IPS-18a (cell line): ENCODE results near the gene MBD6.

Experiments used
- H3K27ac ChIP-seq: one replicate; pipeline ENCODE4 v1.5.1; 2013; ENCODE audit warnings: low read length
- H3K27me3 ChIP-seq: one replicate; pipeline ENCODE4 v1.6.1; 2013; ENCODE audit warnings: mild to moderate bottlenecking, low read length; ENCODE audit not compliant: control insufficient read depth, insufficient read depth
- H3K36me3 ChIP-seq: one replicate; pipeline ENCODE4 v1.6.1; 2013; ENCODE audit warnings: low read depth, low read length; ENCODE audit not compliant: control insufficient read depth
- H3K4me1 ChIP-seq: one replicate; pipeline ENCODE4 v1.6.1; 2013; ENCODE audit warnings: low read depth, low read length; ENCODE audit not compliant: control insufficient read depth
- H3K4me3 ChIP-seq: one replicate; pipeline ENCODE4 v1.5.1; 2013; ENCODE audit warnings: low read length
- H3K9ac ChIP-seq: one replicate; pipeline ENCODE4 v1.6.1; 2013; ENCODE audit warnings: mild to moderate bottlenecking, low read length, moderate library complexity
- H3K9me3 ChIP-seq: one replicate; pipeline ENCODE4 v1.6.1; 2013; ENCODE audit warnings: low read depth, low read length; ENCODE audit not compliant: control insufficient read depth

Gene MBD6

GRCh38 chr12:57527184-57527583 lies 4.6 kb downstream of the MBD6 start:
- no peak overlapping the region for H3K9ac ChIP-seq
- H3K27me3 ChIP-seq: no peaks in the 10 kb centered on the region
- H3K36me3 ChIP-seq: peaks cover 38% of the 10 kb centered on the region
- H3K9me3 ChIP-seq: no peaks in the 10 kb centered on the region
- peaks cover 8% of the 10 kb centered on the region for H3K4me1 ChIP-seq
- H3K27ac ChIP-seq: no peak overlapping the region
- no peak overlapping the region for H3K4me3 ChIP-seq

- no peak overlapping the region for H3K27ac ChIP-seq
- peaks cover 48% of the 10 kb centered on the region for H3K36me3 ChIP-seq
Measured at GRCh38 chr12:57528176-57528575, 5.6 kb downstream of the MBD6 start.

GRCh38 chr12:57528831-57529555 lies 6.4 kb downstream of the MBD6 start:
- Histone ChIP-seq H3K27me3 (no peaks in the 10 kb centered on the region), H3K36me3 (peaks cover 53% of the 10 kb centered on the region), H3K4me1 (peaks cover under 1% of the 10 kb centered on the region), H3K9ac (no peak overlapping the region), H3K9me3 (no peaks in the 10 kb centered on the region), H3K4me3 (no peak overlapping the region), H3K27ac (no peak overlapping the region)

More at GRCh38 chr12:57528176-57528575, 5.6 kb downstream of the MBD6 start:
- Histone ChIP-seq H3K9ac (no peak overlapping the region), H3K27me3 (no peaks in the 10 kb centered on the region), H3K9me3 (no peaks in the 10 kb centered on the region), H3K4me1 (peaks cover 8% of the 10 kb centered on the region), H3K4me3 (no peak overlapping the region)

- Histone ChIP-seq H3K27me3 (no peaks in the 10 kb centered on the region), H3K27ac (no peak overlapping the region), H3K4me1 (no peaks in the 10 kb centered on the region), H3K9ac (no peak overlapping the region), H3K36me3 (peaks cover 62% of the 10 kb centered on the region), H3K9me3 (no peaks in the 10 kb centered on the region), H3K4me3 (no peak overlapping the region)
Measured at GRCh38 chr12:57529831-57530230, 7.2 kb downstream of the MBD6 start.

GRCh38 chr12:57530396-57531142 lies 7.9 kb downstream of the MBD6 start:
- Histone ChIP-seq H3K36me3 (peaks cover 69% of the 10 kb centered on the region), H3K27ac (no peak overlapping the region), H3K27me3 (no peaks in the 10 kb centered on the region), H3K9me3 (no peaks in the 10 kb centered on the region), H3K9ac (no peak overlapping the region), H3K4me3 (no peak overlapping the region), H3K4me1 (no peaks in the 10 kb centered on the region)

- H3K9me3 ChIP-seq: no peaks in the 10 kb centered on the region
- no peaks in the 10 kb centered on the region for H3K27me3 ChIP-seq
- H3K4me3 ChIP-seq: no peak overlapping the region
- H3K9ac ChIP-seq: no peak overlapping the region
- H3K4me1 ChIP-seq: no peaks in the 10 kb centered on the region
- peaks cover 69% of the 10 kb centered on the region for H3K36me3 ChIP-seq
- no peak overlapping the region for H3K27ac ChIP-seq
Measured at GRCh38 chr12:57531836-57532235, 9.2 kb downstream of the MBD6 start.

GRCh38 chr12:57533108-57533507 lies 10.5 kb downstream of the MBD6 start:
- Histone ChIP-seq H3K27me3 (no peaks in the 10 kb centered on the region), H3K27ac (no peak overlapping the region), H3K4me3 (no peak overlapping the region), H3K9me3 (no peaks in the 10 kb centered on the region), H3K9ac (no peak overlapping the region), H3K4me1 (no peaks in the 10 kb centered on the region), H3K36me3 (peaks cover 65% of the 10 kb centered on the region)

GRCh38 chr12:57534250-57534649 lies 11.6 kb downstream of the MBD6 start:
- Histone ChIP-seq H3K4me3 (no peak overlapping the region), H3K36me3 (peaks cover 56% of the 10 kb centered on the region), H3K9ac (no peak overlapping the region), H3K9me3 (no peaks in the 10 kb centered on the region), H3K27ac (no peak overlapping the region), H3K4me1 (no peaks in the 10 kb centered on the region), H3K27me3 (no peaks in the 10 kb centered on the region)

GRCh38 chr12:57534991-57535543 lies 12.4 kb downstream of the MBD6 start:
- H3K9me3 ChIP-seq: no peaks in the 10 kb centered on the region
- peaks cover 49% of the 10 kb centered on the region for H3K36me3 ChIP-seq
- H3K9ac ChIP-seq: no peak overlapping the region
- no peak overlapping the region for H3K4me3 ChIP-seq
- H3K27me3 ChIP-seq: no peaks in the 10 kb centered on the region
- no peak overlapping the region for H3K27ac ChIP-seq
- H3K4me1 ChIP-seq: no peaks in the 10 kb centered on the region

GRCh38 chr12:57535764-57536596 lies 13.4 kb downstream of the MBD6 start:
- Histone ChIP-seq H3K9ac (no peak overlapping the region), H3K36me3 (peaks cover 40% of the 10 kb centered on the region), H3K9me3 (no peaks in the 10 kb centered on the region), H3K4me1 (no peaks in the 10 kb centered on the region), H3K4me3 (no peak overlapping the region), H3K27ac (no peak overlapping the region), H3K27me3 (no peaks in the 10 kb centered on the region)

- Histone ChIP-seq H3K27ac (no peak overlapping the region), H3K27me3 (no peaks in the 10 kb centered on the region), H3K36me3 (peaks cover 38% of the 10 kb centered on the region)
Measured at GRCh38 chr12:57536597-57536942, 13.9 kb downstream of the MBD6 start.

More at GRCh38 chr12:57536597-57536942, 13.9 kb downstream of the MBD6 start:
- no peak overlapping the region for H3K9ac ChIP-seq
- no peak overlapping the region for H3K4me3 ChIP-seq
- H3K4me1 ChIP-seq: no peaks in the 10 kb centered on the region
- H3K9me3 ChIP-seq: no peaks in the 10 kb centered on the region
